ENCODE data around the gene ARHGEF2. TPM values are rescaled to one million over a fixed set of nuclear protein-coding genes. Genes with fewer than 3 reads are reported as not detected.
"Not testable (repeated sequence)": the region's sequence is repeated elsewhere in the genome, so short reads cannot be mapped to it uniquely, and the experiment has no call there.

ARHGEF2 gene
- total RNA-seq, 4 donors from 2014 or later: 47.4 to 80.1 (median 66.6) TPM

- 50 to 62% methylated on average over 2 of the region's 2 CpGs for WGBS, 2 donors
- no peaks in the 10 kb centered on the region for H3K27me3 ChIP-seq
- peaks cover 3 to 7% of the 10 kb centered on the region in 2 donors for H3K4me1 ChIP-seq
- H3K27ac ChIP-seq: no peak overlapping the region
- TF ChIP-seq POLR2A (IDR thresholded peaks at IDR 0.05) (no peak), CTCF (IDR thresholded peaks at IDR 0.05) (no peak)
- intact Hi-C loops (cut with DNase I): no loop called here
- no peaks in the 10 kb centered on the region for H3K36me3 ChIP-seq
- no peak for DNase-seq
- H3K4me3 ChIP-seq (replicated peaks in 1 of 3): no peak overlapping the region
- H3K9me3 ChIP-seq: no peaks in the 10 kb centered on the region
Observed at GRCh38 chr1:155996166-155996565, 17.8 kb upstream of the ARHGEF2 start.

GRCh38 chr1:155993595-155993994, 15.2 kb upstream of the ARHGEF2 start:
- intact Hi-C loops (cut with DNase I): no loop called here
- 66 to 88% methylated on average over 2 to 3 of the region's 3 CpGs for WGBS, 2 donors
- no peaks in the 10 kb centered on the region for H3K9me3 ChIP-seq

GRCh38 chr1:155990005-155990739, 11.8 kb upstream of the ARHGEF2 start:
- 89 to 90% methylated on average over 6 of the region's 6 CpGs for WGBS, 2 donors
- TF ChIP-seq CTCF (IDR thresholded peaks at IDR 0.05) (no peak), POLR2A (IDR thresholded peaks at IDR 0.05) (no peak)
- H3K4me1 ChIP-seq: peaks cover 0 to 8% of the 10 kb centered on the region in 2 donors
- no peaks in the 10 kb centered on the region for H3K36me3 ChIP-seq
- intact Hi-C loops (cut with DNase I): loop anchor here (2.0 kb wide), 1 partner anchor 53 kb away; no protein-coding TSS in a partner anchor
- no peak for DNase-seq
- no peaks in the 10 kb centered on the region for H3K27me3 ChIP-seq
- H3K27ac ChIP-seq: no peak overlapping the region
- no peak overlapping the region for H3K4me3 ChIP-seq (replicated peaks in 1 of 3)
- no peaks in the 10 kb centered on the region for H3K9me3 ChIP-seq

More at GRCh38 chr1:155993595-155993994, 15.2 kb upstream of the ARHGEF2 start:
- DNase-seq: no peak
- Histone ChIP-seq H3K36me3 (no peaks in the 10 kb centered on the region), H3K27ac (no peak overlapping the region), H3K4me1 (peaks cover 0 to 8% of the 10 kb centered on the region in 2 donors), H3K27me3 (no peaks in the 10 kb centered on the region), H3K4me3 (replicated peaks in 1 of 3) (no peak overlapping the region)
- TF ChIP-seq CTCF (IDR thresholded peaks at IDR 0.05) (no peak), POLR2A (IDR thresholded peaks at IDR 0.05) (no peak)

GRCh38 chr1:155989242-155990004, 11.1 kb upstream of the ARHGEF2 start:
- Histone ChIP-seq H3K27ac (peak overlapping the region in 2 of 3 donors; percentile 15 to 30), H3K27me3 (no peaks in the 10 kb centered on the region), H3K4me3 (replicated peaks in 1 of 3) (no peak overlapping the region), H3K4me1 (peaks cover 0 to 9% of the 10 kb centered on the region in 2 donors), H3K9me3 (no peaks in the 10 kb centered on the region), H3K36me3 (no peaks in the 10 kb centered on the region)
- intact Hi-C loops (cut with DNase I): loop anchor here (2.0 kb wide), 1 partner anchor 53 kb away; no protein-coding TSS in a partner anchor
- TF ChIP-seq POLR2A (IDR thresholded peaks at IDR 0.05) (no peak), CTCF (IDR thresholded peaks at IDR 0.05) (peak; percentile 98 to 99 (median 98))
- DNase-seq: peak; percentile 64 to 66
- 33 to 38% methylated on average over 9 of the region's 9 CpGs for WGBS, 2 donors

GRCh38 chr1:155984903-155985645, 6.7 kb upstream of the ARHGEF2 start:
- intact Hi-C loops (cut with DNase I); DNase-seq; H3K27ac ChIP-seq; H3K27me3 ChIP-seq; H3K4me3 ChIP-seq (replicated peaks in 1 of 3); H3K36me3 ChIP-seq; H3K9me3 ChIP-seq: not testable (repeated sequence)
- peaks cover 17 to 46% of the 10 kb centered on the region in 2 donors for H3K4me1 ChIP-seq
- WGBS, 2 donors: 87% methylated on average over 11 of the region's 11 CpGs

Data from thyroid gland (tissue), 4 donors.